Putamen (tissue), 1 donor: ENCODE measurements around the gene SIPA1L3.
A peak's percentile ranks its signal among the peaks of the same experiment; 100 is the strongest.
"Not testable (repeated sequence)": the region's sequence is repeated elsewhere in the genome, so short reads cannot be mapped to it uniquely, and the experiment has no call there.

Experiments
- DNase-seq: peaks from one replicate; pipeline ENCODE4 v3.0.0-alpha.2; 2016; ENCODE audit warnings: low spot score

The SIPA1L3 gene

GRCh38 chr19:37909661-37910199 is 2.7 kb downstream of the SIPA1L3 start:
- no peak for DNase-seq

- no peak for DNase-seq
Measured at GRCh38 chr19:37914908-37915307, 7.9 kb downstream of the SIPA1L3 start.

- no peak for DNase-seq
Measured at GRCh38 chr19:37920591-37921450, 13.8 kb downstream of the SIPA1L3 start.

- not testable (repeated sequence) for DNase-seq
Measured at GRCh38 chr19:37924573-37924972, 17.6 kb downstream of the SIPA1L3 start.

GRCh38 chr19:37925212-37925611 is 18.2 kb downstream of the SIPA1L3 start:
- no peak for DNase-seq

GRCh38 chr19:37926255-37926654 is 19.2 kb downstream of the SIPA1L3 start:
- no peak for DNase-seq

GRCh38 chr19:37926711-37927110 is 19.7 kb downstream of the SIPA1L3 start:
- DNase-seq: no peak

- no peak for DNase-seq
Measured at GRCh38 chr19:37928527-37929286, 21.7 kb downstream of the SIPA1L3 start.

- DNase-seq: no peak
Measured at GRCh38 chr19:37929355-37929923, 22.4 kb downstream of the SIPA1L3 start.

GRCh38 chr19:37930416-37930815 is 23.4 kb downstream of the SIPA1L3 start:
- no peak for DNase-seq

- peak; percentile 18 for DNase-seq
Measured at GRCh38 chr19:37931881-37932655, 25.1 kb downstream of the SIPA1L3 start.

- DNase-seq: no peak
Measured at GRCh38 chr19:37932985-37933936, 26.3 kb downstream of the SIPA1L3 start.

GRCh38 chr19:37933937-37934358 is 26.9 kb downstream of the SIPA1L3 start:
- no peak for DNase-seq

GRCh38 chr19:37935341-37935740 is 28.3 kb downstream of the SIPA1L3 start:
- DNase-seq: no peak

- no peak for DNase-seq
Measured at GRCh38 chr19:37936166-37936565, 29.2 kb downstream of the SIPA1L3 start.

GRCh38 chr19:37936886-37937285 is 29.9 kb downstream of the SIPA1L3 start:
- no peak for DNase-seq

GRCh38 chr19:37938353-37938752 is 31.3 kb downstream of the SIPA1L3 start:
- DNase-seq: no peak

GRCh38 chr19:37941782-37942515 is 34.9 kb downstream of the SIPA1L3 start:
- no peak for DNase-seq

- DNase-seq: no peak
Measured at GRCh38 chr19:37942516-37942902, 35.5 kb downstream of the SIPA1L3 start.

GRCh38 chr19:37943480-37943879 is 36.5 kb downstream of the SIPA1L3 start:
- DNase-seq: no peak
